GM19438 (cell line): ENCODE data around the gene CAND1.

ENCODE experiments used
- ATAC-seq: cut with Tn5 transposase; IDR thresholded peaks from one replicate; pipeline ENCODE4 v1.9.1; 2021; ENCODE audit warnings: low read depth; ENCODE audit not compliant: unreplicated experiment

The CAND1 gene

DNA sequence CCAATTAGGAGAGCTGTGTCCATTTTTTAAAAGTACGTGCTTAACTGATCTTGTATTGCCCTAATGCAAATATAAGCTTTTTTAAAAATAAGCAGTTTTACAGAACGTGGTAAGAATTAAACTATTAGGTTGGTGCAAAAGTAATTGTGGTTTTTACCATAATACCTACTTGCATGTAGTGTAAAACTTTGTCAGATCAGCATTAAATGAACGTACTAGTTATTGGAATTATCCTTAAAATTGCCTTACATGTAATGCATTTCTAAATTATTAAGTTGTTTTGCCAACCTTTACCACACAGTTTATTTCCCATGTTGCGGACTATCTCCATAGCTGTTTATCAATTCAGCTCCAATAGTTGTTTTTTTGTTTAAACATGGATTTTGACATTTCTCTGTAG lies 10.9 kb downstream of the CAND1 start:
- no peak for ATAC-seq

DNA sequence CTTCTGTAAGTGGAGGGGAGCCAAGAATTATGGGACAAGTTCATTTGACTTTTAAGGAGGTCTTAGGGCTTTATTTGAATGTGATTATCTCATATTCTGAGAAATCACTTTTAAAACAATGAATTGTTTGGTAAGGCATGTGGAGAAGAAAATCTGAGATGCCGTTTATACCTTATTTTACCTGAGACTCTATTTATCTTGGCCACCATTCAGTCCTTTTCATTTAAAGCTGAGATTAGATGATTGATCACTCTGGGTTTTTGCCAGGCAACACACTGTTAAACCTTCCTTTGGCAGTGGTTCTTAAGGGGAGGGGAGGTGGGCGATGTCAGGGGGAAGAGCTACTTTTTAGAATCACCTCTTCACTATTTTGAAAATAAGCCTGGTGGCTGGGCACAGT lies 11.4 kb downstream of the CAND1 start:
- no peak for ATAC-seq

DNA sequence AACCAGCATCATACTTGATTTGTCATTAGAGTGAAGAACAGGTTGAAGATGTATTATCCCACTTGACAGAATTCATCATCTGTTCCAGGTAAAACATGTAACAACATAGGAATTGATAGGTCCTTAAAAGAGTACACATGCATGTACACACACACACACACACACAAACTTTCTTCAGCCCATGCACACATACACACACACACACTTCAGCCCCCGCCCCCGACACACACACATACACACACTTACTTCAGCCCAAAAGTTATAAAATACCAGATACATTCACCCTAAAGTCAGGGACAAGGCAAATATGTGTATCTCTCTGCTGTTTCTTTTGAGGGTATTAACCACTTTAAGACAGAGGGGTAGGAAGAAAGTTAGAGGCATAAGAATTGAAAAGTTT lies 15.4 kb downstream of the CAND1 start:
- ATAC-seq, result no peak

DNA sequence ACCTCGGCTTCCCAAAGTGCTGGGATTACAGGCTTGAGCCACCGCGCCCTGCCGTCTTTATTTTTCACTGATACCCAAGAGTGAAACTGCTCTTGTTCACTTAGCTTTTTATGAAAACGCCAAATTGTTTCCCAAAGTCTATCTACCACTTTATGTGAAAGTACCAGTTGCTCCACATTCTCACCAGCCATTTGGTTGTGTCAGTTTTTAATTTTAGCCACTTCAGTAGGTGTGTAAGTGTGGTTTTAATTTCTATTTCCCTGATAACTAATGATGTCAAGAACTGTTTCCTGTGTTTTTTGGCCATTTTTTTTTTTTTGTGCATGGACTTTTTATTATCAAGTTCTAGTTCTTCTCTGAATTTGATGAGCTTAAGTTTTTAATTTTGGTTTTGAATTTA lies 17.1 kb downstream of the CAND1 start:
- ATAC-seq, result no peak

DNA sequence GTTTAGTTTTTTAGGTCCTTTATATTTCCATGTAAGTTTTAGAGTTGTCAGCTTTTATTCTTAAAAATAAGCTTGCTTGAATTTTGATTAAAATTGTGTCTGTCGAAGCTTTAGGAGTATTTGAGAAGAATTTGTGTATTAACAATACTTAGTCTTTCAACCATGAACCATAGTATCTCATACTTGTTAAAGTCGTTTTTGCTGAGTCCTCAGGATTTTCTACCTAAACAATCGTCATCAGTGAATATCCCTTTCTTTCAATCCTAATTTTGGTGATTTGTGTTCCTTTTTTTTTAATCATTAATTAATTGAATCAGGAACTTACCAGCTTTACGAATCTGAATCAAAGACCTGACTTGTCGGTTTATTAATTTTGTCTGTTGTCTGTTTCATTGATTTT lies 18.2 kb downstream of the CAND1 start:
- ATAC-seq, result no peak

DNA sequence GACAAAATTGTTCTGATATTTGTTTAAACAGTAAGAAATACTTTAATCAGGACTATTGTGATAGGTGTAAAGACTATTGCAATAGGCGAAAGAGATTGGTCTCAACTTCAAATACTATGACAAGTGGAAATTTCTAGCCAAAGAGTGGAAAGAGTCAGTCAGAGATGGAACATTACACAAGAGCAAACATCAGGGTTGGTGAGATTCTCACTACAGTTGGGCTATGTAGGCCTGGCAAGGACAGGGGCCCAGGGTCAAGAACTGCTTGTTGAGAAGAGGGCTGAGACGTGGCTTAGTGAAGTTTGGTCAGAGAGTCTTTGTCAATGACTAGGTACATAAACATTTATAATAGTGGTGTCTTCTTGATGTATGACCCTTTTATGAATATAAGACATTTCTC lies 19.4 kb downstream of the CAND1 start:
- ATAC-seq, result no peak

DNA sequence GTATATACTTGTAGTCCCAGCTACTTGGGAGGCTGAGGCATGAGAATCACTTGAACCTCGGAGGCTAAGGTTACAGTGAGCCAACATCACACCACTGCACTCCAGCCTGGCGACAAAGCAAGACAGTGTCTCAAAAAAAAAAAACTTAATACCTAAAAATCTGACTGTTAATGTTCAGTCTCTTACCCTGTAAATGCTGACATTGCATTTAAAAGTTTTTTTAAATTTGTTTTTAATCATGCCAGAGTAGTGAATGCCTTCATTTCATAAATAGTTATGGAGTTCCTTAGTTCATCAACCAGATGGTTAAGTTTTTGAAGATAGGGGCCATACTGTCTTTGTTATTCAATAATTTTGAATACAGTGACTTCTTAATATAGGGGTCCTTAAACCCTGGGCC lies 21.2 kb downstream of the CAND1 start:
- no peak for ATAC-seq

DNA sequence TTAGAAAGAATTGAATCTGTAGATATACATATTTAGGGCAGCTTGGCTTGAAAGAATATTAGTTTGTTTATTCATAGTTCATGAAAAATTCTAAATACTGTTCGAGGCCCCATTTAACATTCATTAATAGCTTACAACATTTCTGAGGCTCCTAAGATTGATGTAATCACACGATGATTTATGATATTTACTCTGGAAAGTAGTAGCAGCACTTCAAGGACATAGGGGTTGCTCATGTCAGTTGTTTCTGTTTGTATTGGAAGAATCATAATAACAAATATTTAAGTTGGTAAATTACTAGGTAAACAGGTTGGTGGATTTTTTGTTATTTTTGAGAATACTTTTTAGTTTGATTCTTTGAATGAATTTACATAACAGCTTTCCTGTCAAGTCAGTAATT lies 30.4 kb downstream of the CAND1 start:
- ATAC-seq, result no peak

DNA sequence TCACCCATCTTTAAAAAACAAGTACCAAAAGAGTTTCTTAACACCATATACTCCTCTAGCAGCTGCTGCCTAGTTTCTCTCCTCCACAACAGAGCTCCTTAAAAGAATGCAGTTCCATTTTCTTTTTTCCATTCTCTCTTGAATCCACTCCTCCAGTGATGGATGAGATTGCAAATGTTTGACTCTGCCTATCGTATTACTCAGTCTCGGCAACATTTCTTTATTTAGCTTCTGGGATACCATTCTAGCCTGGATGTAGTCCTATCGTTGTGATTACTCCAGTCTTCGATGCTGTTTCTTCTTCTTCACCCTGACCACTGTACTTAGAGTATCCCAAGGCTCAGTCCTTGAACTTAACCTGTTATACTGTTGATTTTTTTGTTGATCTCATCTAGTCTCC lies 30.8 kb downstream of the CAND1 start:
- ATAC-seq, result no peak

DNA sequence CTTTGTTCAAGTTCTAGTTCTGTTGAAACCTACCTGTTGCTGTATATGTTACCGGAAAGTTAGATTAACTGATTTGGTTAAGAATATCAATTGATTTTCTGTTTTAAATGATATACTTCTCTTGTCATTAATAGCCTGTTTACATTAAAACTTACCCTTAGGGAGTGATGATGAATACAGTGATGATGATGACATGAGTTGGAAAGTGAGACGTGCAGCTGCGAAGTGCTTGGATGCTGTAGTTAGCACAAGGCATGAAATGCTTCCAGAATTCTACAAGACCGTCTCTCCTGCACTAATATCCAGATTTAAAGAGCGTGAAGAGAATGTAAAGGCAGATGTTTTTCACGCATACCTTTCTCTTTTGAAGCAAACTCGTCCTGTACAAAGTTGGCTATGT lies 33.0 kb downstream of the CAND1 start:
- no peak for ATAC-seq

DNA sequence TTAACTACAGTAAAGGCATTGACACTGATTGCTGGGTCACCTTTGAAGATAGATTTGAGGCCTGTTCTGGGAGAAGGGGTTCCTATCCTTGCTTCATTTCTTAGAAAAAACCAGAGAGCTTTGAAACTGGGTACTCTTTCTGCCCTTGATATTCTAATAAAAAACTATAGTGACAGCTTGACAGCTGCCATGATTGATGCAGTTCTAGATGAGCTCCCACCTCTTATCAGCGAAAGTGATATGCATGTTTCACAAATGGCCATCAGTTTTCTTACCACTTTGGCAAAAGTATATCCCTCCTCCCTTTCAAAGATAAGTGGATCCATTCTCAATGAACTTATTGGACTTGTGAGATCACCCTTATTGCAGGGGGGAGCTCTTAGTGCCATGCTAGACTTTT lies 36.4 kb downstream of the CAND1 start:
- ATAC-seq, result no peak

DNA sequence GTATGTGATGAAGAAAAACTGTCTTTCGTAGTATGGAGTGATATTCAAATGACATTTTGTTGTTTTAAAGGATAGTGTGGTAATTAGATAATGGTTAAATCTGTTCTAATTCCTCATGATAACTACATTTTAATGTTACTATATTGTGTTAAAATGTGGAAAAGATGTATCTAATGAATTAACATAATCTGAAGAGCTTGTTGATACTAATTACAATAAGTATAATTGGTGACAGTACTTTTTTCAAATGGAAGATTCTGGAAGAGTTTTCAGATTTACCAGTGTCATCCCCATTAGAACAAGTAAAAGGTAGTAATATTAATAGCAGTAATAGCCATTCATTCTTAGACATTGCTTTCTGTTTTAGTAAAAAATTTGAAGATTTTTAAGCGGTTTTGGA lies 37.6 kb downstream of the CAND1 start:
- ATAC-seq, result no peak

DNA sequence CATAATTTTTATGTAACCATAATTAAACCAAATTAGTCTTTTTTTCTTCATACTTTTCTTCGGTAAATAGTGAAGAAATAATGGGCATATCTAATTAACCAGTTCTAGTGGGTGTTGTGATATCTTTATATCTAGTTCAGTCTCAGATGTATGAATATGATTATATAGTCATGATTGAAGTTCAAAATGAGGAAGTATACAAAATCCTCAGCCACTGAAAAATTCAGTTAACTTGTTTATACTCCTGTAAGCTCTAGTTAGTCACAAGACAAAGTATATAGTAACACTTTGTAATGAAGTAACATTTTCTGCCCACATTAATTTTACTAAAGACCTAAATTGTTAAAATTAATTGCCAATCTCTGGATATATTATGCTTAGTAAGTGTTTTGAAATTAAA lies 46.5 kb downstream of the CAND1 start:
- ATAC-seq, result no peak

DNA sequence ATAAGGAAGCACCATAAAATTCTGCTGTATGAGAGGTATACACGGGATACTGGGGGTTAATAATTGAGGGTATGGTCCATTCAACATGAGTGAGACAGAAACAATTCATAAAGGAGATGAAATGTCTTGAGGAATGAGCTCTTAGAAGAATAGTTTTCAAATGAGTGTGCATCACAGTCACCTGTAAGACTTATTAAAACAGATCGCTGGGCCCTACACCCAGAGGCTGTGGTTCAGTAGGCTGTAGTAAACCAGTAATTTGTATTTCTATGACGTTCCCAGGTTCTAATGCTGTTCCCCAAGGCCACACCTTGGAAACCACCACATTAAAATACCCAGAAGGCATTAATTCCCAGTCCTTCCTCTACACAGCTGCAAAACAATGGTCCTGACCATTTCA lies 49.6 kb downstream of the CAND1 start:
- ATAC-seq, result no peak

DNA sequence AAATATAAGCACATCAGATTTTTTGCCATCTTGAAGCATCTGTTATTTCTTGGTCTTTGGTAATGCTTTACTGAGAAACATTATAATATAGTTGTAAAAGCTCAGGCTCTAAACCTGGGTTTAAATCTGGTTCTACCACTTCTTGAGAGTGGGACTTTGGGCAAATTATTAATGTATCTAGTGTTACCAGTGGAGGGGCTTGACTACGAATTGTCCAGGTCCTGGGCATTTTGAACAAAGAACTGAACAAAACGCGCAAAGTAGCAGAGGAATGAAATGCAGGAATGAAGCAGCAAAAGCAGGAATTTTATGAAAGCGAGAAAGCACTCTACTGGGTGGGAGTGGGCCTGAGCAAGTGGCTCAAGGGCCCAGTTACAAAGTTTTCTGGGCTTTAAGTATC lies 50.8 kb downstream of the CAND1 start:
- ATAC-seq, result no peak

DNA sequence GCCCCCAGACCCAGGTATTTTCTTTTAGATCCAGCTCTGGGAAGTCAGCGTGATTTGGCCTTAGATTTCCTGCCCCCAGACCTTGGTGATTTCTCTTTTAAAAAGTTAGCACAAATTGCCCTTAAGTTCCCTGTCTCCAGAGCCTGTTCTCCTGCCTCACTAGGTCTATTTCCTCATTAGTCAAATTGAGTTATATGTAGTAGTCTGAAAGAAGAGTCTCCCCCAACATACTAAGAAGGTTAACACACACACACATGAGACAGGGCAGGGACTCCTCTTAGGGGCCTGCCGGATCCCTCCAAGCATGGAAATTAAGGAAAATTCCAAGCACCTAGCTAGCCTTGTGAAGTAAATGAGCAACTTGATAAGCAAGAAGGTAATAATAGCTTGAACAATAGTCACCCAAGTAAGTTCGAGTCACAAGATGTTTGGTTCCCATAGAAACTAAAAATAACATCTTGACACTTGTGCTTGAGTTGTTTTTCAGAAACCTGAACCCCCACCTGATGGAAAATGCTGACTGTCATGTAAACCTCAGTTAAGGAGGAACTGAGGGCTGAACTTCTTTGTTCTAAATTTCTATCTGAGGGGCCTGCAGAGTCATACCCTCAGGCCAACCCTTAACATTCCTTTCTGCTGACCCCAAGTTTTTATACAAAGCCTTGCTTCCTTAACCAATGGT lies 51.6 kb downstream of the CAND1 start:
- no peak for ATAC-seq

DNA sequence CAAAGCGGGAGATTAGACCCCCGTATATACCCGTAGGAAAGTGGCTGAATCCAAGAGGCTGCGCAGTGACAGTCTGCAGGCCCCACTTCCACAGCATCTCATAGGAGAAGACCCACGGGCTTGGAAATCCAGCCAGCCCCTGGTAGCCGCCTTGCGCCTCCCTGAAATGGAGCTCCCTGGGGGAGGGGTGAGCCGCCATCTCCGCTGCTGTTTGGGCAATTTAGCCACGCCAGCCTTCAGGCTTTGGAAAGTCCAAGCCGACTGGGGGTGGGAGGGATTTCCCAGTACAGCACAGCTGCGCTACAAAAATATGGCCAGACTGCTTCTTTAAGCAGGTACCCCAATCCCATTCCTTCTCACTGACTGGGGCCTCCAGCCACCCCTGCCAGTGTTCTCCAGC lies 53.4 kb downstream of the CAND1 start:
- ATAC-seq, result no peak

DNA sequence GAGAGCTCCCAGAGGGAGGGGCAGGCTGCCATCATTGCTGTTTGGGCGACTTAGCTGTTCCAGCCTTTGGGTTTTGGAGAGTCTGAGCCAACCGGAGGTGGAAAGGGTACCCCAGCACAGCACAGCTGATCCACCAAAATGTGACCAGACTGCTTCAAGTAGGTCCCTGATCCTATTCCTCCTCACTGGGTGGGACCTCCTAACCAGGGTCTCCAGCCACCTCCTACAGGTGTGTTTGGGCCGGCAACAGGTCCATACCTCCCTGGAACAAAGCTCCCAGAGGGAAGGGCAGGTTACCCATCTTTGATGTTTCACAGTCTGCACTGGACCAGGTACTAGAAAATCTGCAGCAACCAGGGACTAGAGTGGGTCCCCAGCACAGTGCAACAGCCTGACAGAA lies 53.8 kb downstream of the CAND1 start:
- no peak for ATAC-seq

DNA sequence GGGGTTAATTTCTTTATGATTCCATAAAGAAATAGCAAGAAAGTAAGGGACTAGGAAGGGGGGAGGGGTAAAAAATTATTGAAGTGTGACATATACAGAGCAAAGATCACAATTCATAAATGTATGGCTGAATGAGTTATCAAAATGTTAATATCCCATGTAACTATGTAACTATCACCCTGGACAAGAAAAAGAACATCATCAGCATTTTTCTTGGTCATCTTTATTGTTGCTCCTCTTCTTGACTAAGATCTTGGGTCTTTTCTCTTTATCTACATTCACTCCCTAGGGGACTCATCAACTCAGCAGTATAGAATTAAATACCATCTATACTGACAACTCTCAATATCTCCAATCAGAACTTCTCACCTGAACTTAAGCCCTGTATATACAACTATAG lies 57.5 kb downstream of the CAND1 start:
- ATAC-seq, result no peak

DNA sequence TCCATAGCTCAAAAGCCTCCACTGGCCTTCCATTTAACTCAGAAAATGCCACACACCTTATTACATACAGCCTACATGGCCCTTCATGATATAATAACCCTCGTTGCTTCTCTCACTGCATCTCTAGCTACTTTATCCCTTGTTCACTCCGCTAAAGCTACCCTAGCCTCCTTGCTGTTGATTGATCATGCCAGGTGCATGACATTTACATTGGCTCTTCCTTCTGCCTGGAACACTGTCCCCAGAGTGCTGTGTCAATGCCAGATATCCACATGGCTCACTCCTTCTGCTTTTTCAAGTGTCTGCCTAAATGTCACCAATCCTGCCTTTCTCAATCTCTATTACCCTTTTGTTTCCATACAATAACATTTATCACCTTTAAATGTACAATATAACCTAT lies 58.3 kb downstream of the CAND1 start:
- ATAC-seq, result no peak

DNA sequence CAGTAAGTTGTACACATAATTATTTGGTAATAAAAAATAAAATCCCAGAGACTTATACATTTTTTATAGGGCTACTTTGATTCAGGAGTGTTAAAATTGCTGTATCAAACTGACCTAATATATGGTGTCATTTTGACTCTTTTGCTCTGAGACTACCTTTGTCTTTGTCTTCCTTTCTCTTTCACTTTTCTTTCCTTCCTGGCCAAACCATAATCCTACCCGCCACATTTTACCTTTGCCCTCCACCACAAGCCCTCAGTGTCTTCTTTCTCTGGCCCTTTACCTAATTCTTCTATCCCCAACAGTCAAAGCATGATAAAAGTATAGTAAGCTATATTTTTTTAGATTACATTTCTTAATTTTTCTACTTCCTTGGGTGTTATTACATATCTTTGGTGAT lies 62.0 kb downstream of the CAND1 start:
- no peak for ATAC-seq

DNA sequence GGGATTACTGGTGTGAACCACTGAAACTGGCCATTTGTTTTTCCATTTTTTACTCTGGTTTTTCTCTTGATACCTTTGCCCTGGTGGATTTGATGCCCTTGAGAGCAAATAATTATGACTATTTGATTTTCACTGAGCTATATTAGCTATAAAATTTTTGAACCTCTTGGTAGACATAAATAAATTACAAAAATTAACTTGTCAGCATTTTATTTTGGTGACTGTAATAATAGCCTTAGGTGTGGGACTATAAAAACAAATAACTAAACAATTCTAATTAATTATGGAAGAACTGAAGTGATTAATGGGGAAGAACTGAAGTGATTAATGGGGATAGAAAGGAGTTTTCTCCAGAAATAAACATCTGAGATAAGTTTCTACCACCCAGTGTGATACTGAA lies 62.7 kb downstream of the CAND1 start:
- ATAC-seq, result no peak

DNA sequence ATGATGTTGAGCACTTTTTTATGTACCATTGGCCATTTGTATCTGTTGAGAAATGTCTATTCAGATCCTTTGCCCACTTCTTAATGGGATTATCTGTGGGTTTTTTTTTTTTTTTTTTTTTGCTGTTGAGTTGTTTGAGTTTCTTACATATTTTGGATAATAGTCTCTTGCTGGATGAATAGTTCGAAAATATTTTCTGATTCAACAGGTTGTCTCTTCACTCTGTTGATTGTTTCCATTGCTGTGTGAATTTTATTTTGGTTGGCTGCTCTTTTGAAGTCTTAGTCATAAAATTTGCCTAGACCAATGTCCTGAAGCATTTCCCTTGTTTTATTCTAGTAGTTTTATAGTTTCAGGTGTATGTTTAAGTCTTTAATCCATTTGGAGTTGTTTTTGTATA lies 64.5 kb downstream of the CAND1 start:
- ATAC-seq, result no peak
